ENCODE measurements around the gene PPP2R5B. TPM values are rescaled to one million over a fixed set of nuclear protein-coding genes. Genes with fewer than 3 reads are reported as not detected.

Gene PPP2R5B
- total RNA-seq, 1 experiment from 2014 or later: 7.4 TPM

GRCh38 chr11:64905516-64906313, 18.8 kb upstream of the PPP2R5B start:
- POLR2A ChIA-PET: no interaction called here

GRCh38 chr11:64906314-64906635, 18.2 kb upstream of the PPP2R5B start:
- Mint-ChIP-seq H3K36me3 (ENCODE audit: insufficient read depth, unreplicated experiment) (peaks cover 27% of the 10 kb centered on the region), H3K27ac (ENCODE audit: unreplicated experiment) (no peak overlapping the region), H3K4me1 (ENCODE audit: low read depth, unreplicated experiment) (no peaks in the 10 kb centered on the region), H3K9me3 (ENCODE audit: unreplicated experiment) (no peaks in the 10 kb centered on the region), H3K4me3 (ENCODE audit: unreplicated experiment) (no peak overlapping the region), H3K27me3 (ENCODE audit: insufficient read depth, unreplicated experiment) (no peaks in the 10 kb centered on the region)
- no peak for DNase-seq
- H3K36me3 ChIP-seq (ENCODE audit: control insufficient read depth, insufficient read depth, low read length): peaks cover 3% of the 10 kb centered on the region; the same call in 1 of the 2 replicates
- ChIA-PET CTCF (interaction anchor here (0.8 kb wide), 1 partner anchor 42 kb away, joined by 4 read pairs; no protein-coding TSS in a partner anchor), POLR2A (interaction anchor here (0.6 kb wide), 1 partner anchor 9 kb away, joined by 6 read pairs; no protein-coding TSS in a partner anchor)
- no peak for TF ChIP-seq CTCF (IDR thresholded peaks at IDR 0.05; ENCODE audit: insufficient read depth in 1 of 2, low read depth in 1 of 2, low read length in 1 of 2, severe bottlenecking in 1 of 2, unreplicated experiment in 1 of 2)
- H3K4me3 ChIP-seq (ENCODE audit: low read depth, low read length): no peak overlapping the region
- no TSS peak for BruUV-seq (replicated peaks)
- no peaks in the 10 kb centered on the region for H3K9me3 ChIP-seq
- no peaks in the 10 kb centered on the region for H3K27me3 ChIP-seq (replicated peaks; ENCODE audit: control insufficient read depth, insufficient read depth, low read length)
- intact Hi-C loops (cut with micrococcal nuclease; ENCODE audit: unreplicated experiment): no loop called here
- H3K4me1 ChIP-seq: no peaks in the 10 kb centered on the region

More at GRCh38 chr11:64905516-64906313, 18.8 kb upstream of the PPP2R5B start:
- no peaks in the 10 kb centered on the region for H3K9me3 Mint-ChIP-seq (ENCODE audit: unreplicated experiment)
- peaks cover 1% of the 10 kb centered on the region; the same call in 1 of the 2 replicates for H3K36me3 ChIP-seq (ENCODE audit: control insufficient read depth, insufficient read depth, low read length)
- no peak for TF ChIP-seq CTCF (IDR thresholded peaks at IDR 0.05; ENCODE audit: insufficient read depth in 1 of 2, low read depth in 1 of 2, low read length in 1 of 2, severe bottlenecking in 1 of 2, unreplicated experiment in 1 of 2)
- no peaks in the 10 kb centered on the region for H3K27me3 ChIP-seq (replicated peaks; ENCODE audit: control insufficient read depth, insufficient read depth, low read length)
- no peaks in the 10 kb centered on the region for H3K4me1 Mint-ChIP-seq (ENCODE audit: low read depth, unreplicated experiment)
- CTCF ChIA-PET: interaction anchor here (0.8 kb wide), 2 partner anchors 41 to 108 kb away, joined by 3 to 4 read pairs; partner anchors contain the start of gene ARL2
- H3K4me3 ChIP-seq (ENCODE audit: low read depth, low read length): no peak overlapping the region
- no peak overlapping the region for H3K4me3 Mint-ChIP-seq (ENCODE audit: unreplicated experiment)
- H3K9me3 ChIP-seq: no peaks in the 10 kb centered on the region
- no peaks in the 10 kb centered on the region for H3K4me1 ChIP-seq
- no peak overlapping the region for H3K27ac Mint-ChIP-seq (ENCODE audit: unreplicated experiment)
- peaks cover 26% of the 10 kb centered on the region for H3K36me3 Mint-ChIP-seq (ENCODE audit: insufficient read depth, unreplicated experiment)
- no peaks in the 10 kb centered on the region for H3K27me3 Mint-ChIP-seq (ENCODE audit: insufficient read depth, unreplicated experiment)
- intact Hi-C loops (cut with micrococcal nuclease; ENCODE audit: unreplicated experiment): no loop called here
- no peak for DNase-seq
- no TSS peak for BruUV-seq (replicated peaks)

DNA sequence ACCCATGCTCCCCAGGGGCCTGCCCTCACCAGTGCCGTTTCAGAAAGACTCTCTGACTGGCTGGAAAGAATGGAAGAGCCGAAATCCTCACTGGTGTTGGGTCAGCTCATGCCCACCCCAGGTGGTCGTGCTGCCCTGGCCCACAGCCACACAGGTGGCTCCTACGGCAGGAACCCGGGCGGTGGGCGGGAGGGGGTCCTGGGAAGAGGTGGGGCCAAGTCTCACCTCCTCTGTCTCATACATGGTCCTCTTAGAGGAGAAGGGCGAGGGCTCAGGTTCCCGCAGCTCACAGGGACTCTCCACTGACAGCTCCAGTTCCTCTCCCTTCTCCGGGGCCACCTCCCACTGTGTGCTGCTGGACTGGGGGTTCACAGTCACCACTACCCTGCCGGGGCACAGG, 15.7 kb upstream of the PPP2R5B start:
- no peak for TF ChIP-seq CTCF (IDR thresholded peaks at IDR 0.05; ENCODE audit: insufficient read depth in 1 of 2, low read depth in 1 of 2, low read length in 1 of 2, severe bottlenecking in 1 of 2, unreplicated experiment in 1 of 2)
- CTCF ChIA-PET: no interaction called here
- no peaks in the 10 kb centered on the region for H3K9me3 ChIP-seq

More for the DNA sequence above, 15.7 kb upstream of the PPP2R5B start:
- H3K27me3 ChIP-seq (replicated peaks; ENCODE audit: control insufficient read depth, insufficient read depth, low read length): no peaks in the 10 kb centered on the region
- H3K4me3 ChIP-seq (ENCODE audit: low read depth, low read length): no peak overlapping the region
- BruUV-seq (replicated peaks): no TSS peak
- no peak for DNase-seq
- intact Hi-C loops (cut with micrococcal nuclease; ENCODE audit: unreplicated experiment): no loop called here
- Mint-ChIP-seq H3K27ac (ENCODE audit: unreplicated experiment) (no peak overlapping the region), H3K4me1 (ENCODE audit: low read depth, unreplicated experiment) (no peaks in the 10 kb centered on the region), H3K36me3 (ENCODE audit: insufficient read depth, unreplicated experiment) (peaks cover 30% of the 10 kb centered on the region), H3K9me3 (ENCODE audit: unreplicated experiment) (no peaks in the 10 kb centered on the region), H3K27me3 (ENCODE audit: insufficient read depth, unreplicated experiment) (no peaks in the 10 kb centered on the region), H3K4me3 (ENCODE audit: unreplicated experiment) (no peak overlapping the region)
- H3K4me1 ChIP-seq: no peaks in the 10 kb centered on the region
- POLR2A ChIA-PET: no interaction called here
- H3K36me3 ChIP-seq (ENCODE audit: control insufficient read depth, insufficient read depth, low read length): peaks cover 3% of the 10 kb centered on the region

Measured in Caco-2 (cell line).